HepG2 (cell line): Measurements from ENCODE around the gene RASGRP1. TPM values are rescaled to one million over a fixed set of nuclear protein-coding genes. Genes with fewer than 3 reads are reported as not detected.

Source experiments
- ATF3 ChIP-seq: sonication (generic); formaldehyde crosslinking; IDR thresholded peaks from 2 replicates; pipeline ENCODE4 v1.4.0; 2020; ENCODE audit warnings: missing genetic modification reagents
- GPN1 ChIP-seq: sonication (generic); formaldehyde crosslinking; IDR thresholded peaks from 2 replicates; pipeline ENCODE4 v1.5.1; 2020; ENCODE audit warnings: missing genetic modification reagents, borderline replicate concordance
- IKZF4 ChIP-seq: sonication (generic); formaldehyde crosslinking; IDR thresholded peaks from 2 replicates; pipeline ENCODE4 v1.5.1; 2020; ENCODE audit warnings: borderline replicate concordance, mild to moderate bottlenecking, low read depth, missing genetic modification reagents; ENCODE audit errors: not compliant biosample characterization
- KDM4B ChIP-seq: sonication (generic); formaldehyde crosslinking; IDR thresholded peaks from 2 replicates; pipeline ENCODE4 v1.4.0; 2020; ENCODE audit warnings: missing genetic modification reagents
- LCORL ChIP-seq, 2 experiments: fragments of 450-650 bp in 1 of 2; sonication (generic) in 1 of 2; formaldehyde crosslinking in 1 of 2; IDR thresholded peaks; 2 replicates each; pipeline versions ENCODE4 v1.5.0 to v1.6.1; 2017 to 2020; ENCODE audit warnings: antibody characterized with exemption in 1 of 2, missing genetic modification reagents in 1 of 2
- PHF8 ChIP-seq: sonication (generic); formaldehyde crosslinking; IDR thresholded peaks from 2 replicates; pipeline ENCODE4 v1.5.0; 2020; ENCODE audit warnings: missing genetic modification reagents
- SIX4 ChIP-seq: sonication (generic); formaldehyde crosslinking; IDR thresholded peaks from 2 replicates; pipeline ENCODE4 v1.4.0; 2020; ENCODE audit warnings: missing genetic modification reagents
- U2AF2 ChIP-seq: fragments of 200-400 bp; formaldehyde crosslinking; IDR thresholded peaks from 2 replicates; pipeline ENCODE4 v1.6.1; 2017; ENCODE audit warnings: low read depth, mild to moderate bottlenecking, low read length
- ZNF230 ChIP-seq: sonication (generic); formaldehyde crosslinking; IDR thresholded peaks from 2 replicates; pipeline ENCODE4 v1.4.0; 2020; ENCODE audit warnings: mild to moderate bottlenecking, missing genetic modification reagents
- ZNF414 ChIP-seq: sonication (generic); formaldehyde crosslinking; IDR thresholded peaks from 2 replicates; pipeline ENCODE4 v1.5.0; 2020; ENCODE audit warnings: missing genetic modification reagents
- ZNF512 ChIP-seq: sonication (generic); formaldehyde crosslinking; IDR thresholded peaks from 2 replicates; pipeline ENCODE4 v1.4.0; 2020; ENCODE audit warnings: mild to moderate bottlenecking, missing genetic modification reagents
- ZNF577 ChIP-seq: sonication (generic); formaldehyde crosslinking; IDR thresholded peaks from 2 replicates; pipeline ENCODE4 v1.4.0; 2020; ENCODE audit warnings: mild to moderate bottlenecking, low read depth, missing genetic modification reagents, borderline replicate concordance
- ZNF709 ChIP-seq: sonication (generic); formaldehyde crosslinking; IDR thresholded peaks from 2 replicates; pipeline ENCODE4 v1.5.0; 2020; ENCODE audit warnings: mild to moderate bottlenecking, missing genetic modification reagents
- ZNF772 ChIP-seq: sonication (generic); formaldehyde crosslinking; IDR thresholded peaks from 2 replicates; pipeline ENCODE4 v1.5.0; 2020; ENCODE audit warnings: mild to moderate bottlenecking, missing genetic modification reagents
- ZNF788 ChIP-seq: sonication (generic); formaldehyde crosslinking; IDR thresholded peaks from 2 replicates; pipeline ENCODE4 v1.5.0; 2020; ENCODE audit warnings: mild to moderate bottlenecking, missing genetic modification reagents, borderline replicate concordance
- ZNF850 ChIP-seq: sonication (generic); formaldehyde crosslinking; conservative IDR thresholded peaks from 2 replicates; pipeline ENCODE4 v1.9.0; 2021; ENCODE audit warnings: mild to moderate bottlenecking, missing genetic modification reagents
- polyA plus RNA-seq, 8 experiments: library from polyadenylated mRNA; depleted of rRNA in 3 of 8; stranded (reverse) in 7 of 8; unstranded in 1 of 8; fragments of >200 nt; fragmentation: Illumina TruSeq in 4 of 8; extraction: Trizol in 4 of 8; gene quantifications; 2 replicates each; pipeline versions ENCODE4 v1.2.1 to v1.2.3, GENCODE V29; 2011 to 2016; ENCODE audit warnings: low read depth in 4 of 8, missing spikeins in 1 of 8, mixed read lengths in 1 of 8; ENCODE audit not compliant: insufficient read depth in 1 of 8
- total RNA-seq, 5 experiments: library from RNA; depleted of rRNA; stranded (reverse); fragments of >200 nt; fragmentation: Illumina TruSeq; extraction: Trizol; gene quantifications; 2 replicates each; pipeline ENCODE4 v1.2.3, GENCODE V29; 2016; ENCODE audit warnings: low read depth in 1 of 5
- TF ChIP-seq, protein P1 (sequence below): IDR thresholded peaks from 2 replicates; pipeline ENCODE4 v1.4.0; 2020; ENCODE audit warnings: mild to moderate bottlenecking, missing genetic modification reagents

Gene RASGRP1
- total and polyA plus RNA-seq, 2 of the 13 experiments (the other 11 are each of a cell fraction or from before 2014, with no cell fraction given) = 0.07 TPM; not detected in 1

DNA sequence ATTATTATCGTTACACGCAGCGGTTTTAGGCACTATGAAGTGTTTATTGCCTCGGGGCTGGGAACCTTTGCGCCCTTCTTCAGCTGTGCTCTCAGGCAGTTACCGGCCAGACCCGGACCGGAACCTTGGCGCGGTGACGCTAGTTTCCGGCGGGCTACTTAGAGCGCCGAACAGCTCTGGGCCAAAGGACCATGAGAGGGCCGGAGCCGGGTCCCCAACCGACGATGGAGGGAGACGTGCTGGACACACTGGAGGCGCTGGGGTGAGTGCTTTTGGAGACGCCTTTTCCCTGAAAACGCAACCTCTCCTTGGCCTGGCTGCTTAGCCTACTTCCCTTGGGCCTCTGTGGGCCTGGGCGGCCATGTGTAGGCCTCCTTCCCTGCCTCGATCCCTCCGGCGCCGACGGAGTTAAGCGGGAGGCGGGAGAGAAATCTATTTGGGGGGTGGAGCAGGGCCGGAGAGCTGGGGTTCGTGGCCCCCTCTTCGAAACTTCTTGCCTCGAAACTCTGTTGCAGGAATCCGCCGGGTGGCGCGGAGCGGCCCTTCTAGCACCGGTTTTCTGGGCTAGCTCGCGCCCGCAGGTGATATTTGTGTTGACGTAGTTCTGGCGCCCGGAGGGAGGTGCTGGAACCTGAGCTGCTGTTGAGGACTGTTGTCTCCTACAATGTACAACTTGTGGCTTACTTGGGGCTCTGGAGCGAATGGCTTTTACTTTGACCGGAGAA is 110.5 kb downstream of the RASGRP1 start, which contains the start of gene FAM98B (continued):
- TF ChIP-seq LCORL (IDR thresholded peaks at IDR 0.05) (peak; percentile 75; the same call in 1 of the 2 replicates), LCORL (CRISPR knock-in tag; IDR thresholded peaks at IDR 0.05) (peak; percentile 85), ZNF512 (CRISPR knock-in tag) (0 out of 2 replicates have a peak, but pooled peaks have one; percentile 61), SIX4 (no peak; the same call in 1 of the 2 replicates), ZNF772 (CRISPR knock-in tag) (peak; percentile 69; the same call in 1 of the 2 replicates), ATF3 (CRISPR knock-in tag) (peak; percentile 70), KDM4B (CRISPR knock-in tag) (peak; percentile 89), ZNF709 (peak; percentile 83), ZNF230 (CRISPR knock-in tag) (peak; percentile 65; the same call in 1 of the 2 replicates), ZNF577 (CRISPR knock-in tag) (no peak), PHF8 (CRISPR knock-in tag) (peak; percentile 97), ZNF414 (CRISPR knock-in tag) (peak; percentile 86; the same call in 1 of the 2 replicates), U2AF2 (no peak), IKZF4 (CRISPR knock-in tag) (no peak), ZNF788 (CRISPR knock-in tag) (peak; percentile 90; the same call in 1 of the 2 replicates), ZNF850 (no peak), GPN1 (CRISPR knock-in tag) (peak; percentile 77; the same call in 1 of the 2 replicates)
- TF ChIP-seq, protein P1, sequence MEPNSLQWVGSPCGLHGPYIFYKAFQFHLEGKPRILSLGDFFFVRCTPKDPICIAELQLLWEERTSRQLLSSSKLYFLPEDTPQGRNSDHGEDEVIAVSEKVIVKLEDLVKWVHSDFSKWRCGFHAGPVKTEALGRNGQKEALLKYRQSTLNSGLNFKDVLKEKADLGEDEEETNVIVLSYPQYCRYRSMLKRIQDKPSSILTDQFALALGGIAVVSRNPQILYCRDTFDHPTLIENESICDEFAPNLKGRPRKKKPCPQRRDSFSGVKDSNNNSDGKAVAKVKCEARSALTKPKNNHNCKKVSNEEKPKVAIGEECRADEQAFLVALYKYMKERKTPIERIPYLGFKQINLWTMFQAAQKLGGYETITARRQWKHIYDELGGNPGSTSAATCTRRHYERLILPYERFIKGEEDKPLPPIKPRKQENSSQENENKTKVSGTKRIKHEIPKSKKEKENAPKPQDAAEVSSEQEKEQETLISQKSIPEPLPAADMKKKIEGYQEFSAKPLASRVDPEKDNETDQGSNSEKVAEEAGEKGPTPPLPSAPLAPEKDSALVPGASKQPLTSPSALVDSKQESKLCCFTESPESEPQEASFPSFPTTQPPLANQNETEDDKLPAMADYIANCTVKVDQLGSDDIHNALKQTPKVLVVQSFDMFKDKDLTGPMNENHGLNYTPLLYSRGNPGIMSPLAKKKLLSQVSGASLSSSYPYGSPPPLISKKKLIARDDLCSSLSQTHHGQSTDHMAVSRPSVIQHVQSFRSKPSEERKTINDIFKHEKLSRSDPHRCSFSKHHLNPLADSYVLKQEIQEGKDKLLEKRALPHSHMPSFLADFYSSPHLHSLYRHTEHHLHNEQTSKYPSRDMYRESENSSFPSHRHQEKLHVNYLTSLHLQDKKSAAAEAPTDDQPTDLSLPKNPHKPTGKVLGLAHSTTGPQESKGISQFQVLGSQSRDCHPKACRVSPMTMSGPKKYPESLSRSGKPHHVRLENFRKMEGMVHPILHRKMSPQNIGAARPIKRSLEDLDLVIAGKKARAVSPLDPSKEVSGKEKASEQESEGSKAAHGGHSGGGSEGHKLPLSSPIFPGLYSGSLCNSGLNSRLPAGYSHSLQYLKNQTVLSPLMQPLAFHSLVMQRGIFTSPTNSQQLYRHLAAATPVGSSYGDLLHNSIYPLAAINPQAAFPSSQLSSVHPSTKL (CRISPR knock-in tag) = peak; percentile 87
